Measurements from ENCODE around the gene CHST8.

- no peak for TF ChIP-seq CTCF (IDR thresholded peaks at IDR 0.05)
- TF ChIP-seq EP300 (IDR thresholded peaks at IDR 0.05): no peak
Measured at GRCh38 chr19:33737681-33738371, 116.1 kb downstream of the CHST8 start.
